Esophagus muscularis mucosa (tissue), 4 donors: ENCODE measurements around the gene PTCD3.

ENCODE experiments used
- EP300 ChIP-seq: sonication (generic); formaldehyde crosslinking; IDR thresholded peaks from one replicate; pipeline ENCODE4 v1.6.1; 2017; ENCODE audit warnings: antibody characterized with exemption
- POLR2AphosphoS5 ChIP-seq, 2 donors: sonication (generic); formaldehyde crosslinking; IDR thresholded peaks; one replicate each; pipeline ENCODE4 v1.6.1; 2017; ENCODE audit warnings: antibody characterized with exemption in 2 of 2
- TF ChIP-seq, protein P1 (sequence below), 3 experiments: fragments of 200-600 bp in 2 of 3; fragments of 450-650 bp in 1 of 3; sonication (generic) in 2 of 3; IDR thresholded peaks; one replicate each; pipeline ENCODE4 v1.5.1; 2017 to 2019; ENCODE audit warnings: antibody characterized with exemption in 3 of 3, mild to moderate bottlenecking in 2 of 3, moderate library complexity in 1 of 3

DNA sequence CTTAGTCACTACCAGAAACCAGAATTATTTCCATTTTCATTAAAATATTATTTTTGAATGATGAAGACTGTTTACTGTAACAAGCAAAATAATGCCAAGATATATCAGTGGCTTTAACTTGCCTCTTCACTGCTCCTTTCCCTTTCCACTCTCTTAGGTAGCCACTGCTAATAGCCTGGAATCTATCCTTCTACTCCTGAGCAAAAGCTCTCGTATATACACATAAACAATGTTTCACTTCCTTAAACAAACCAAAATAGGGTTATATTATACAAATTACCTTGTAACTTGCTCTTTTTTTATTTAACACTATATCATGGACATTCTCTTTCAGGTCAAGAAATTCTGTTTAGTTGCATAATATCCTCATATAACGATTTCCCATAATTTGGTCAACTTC, 68.4 kb downstream of the PTCD3 start:
- TF ChIP-seq, protein P1, sequence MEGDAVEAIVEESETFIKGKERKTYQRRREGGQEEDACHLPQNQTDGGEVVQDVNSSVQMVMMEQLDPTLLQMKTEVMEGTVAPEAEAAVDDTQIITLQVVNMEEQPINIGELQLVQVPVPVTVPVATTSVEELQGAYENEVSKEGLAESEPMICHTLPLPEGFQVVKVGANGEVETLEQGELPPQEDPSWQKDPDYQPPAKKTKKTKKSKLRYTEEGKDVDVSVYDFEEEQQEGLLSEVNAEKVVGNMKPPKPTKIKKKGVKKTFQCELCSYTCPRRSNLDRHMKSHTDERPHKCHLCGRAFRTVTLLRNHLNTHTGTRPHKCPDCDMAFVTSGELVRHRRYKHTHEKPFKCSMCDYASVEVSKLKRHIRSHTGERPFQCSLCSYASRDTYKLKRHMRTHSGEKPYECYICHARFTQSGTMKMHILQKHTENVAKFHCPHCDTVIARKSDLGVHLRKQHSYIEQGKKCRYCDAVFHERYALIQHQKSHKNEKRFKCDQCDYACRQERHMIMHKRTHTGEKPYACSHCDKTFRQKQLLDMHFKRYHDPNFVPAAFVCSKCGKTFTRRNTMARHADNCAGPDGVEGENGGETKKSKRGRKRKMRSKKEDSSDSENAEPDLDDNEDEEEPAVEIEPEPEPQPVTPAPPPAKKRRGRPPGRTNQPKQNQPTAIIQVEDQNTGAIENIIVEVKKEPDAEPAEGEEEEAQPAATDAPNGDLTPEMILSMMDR (IDR thresholded peaks at IDR 0.05): no peak
- TF ChIP-seq POLR2AphosphoS5 (IDR thresholded peaks at IDR 0.05) (no peak), EP300 (no peak)
